HepG2 (cell line): ENCODE measurements around the gene PMS1.

Experiments
- ETV5 ChIP-seq: IDR thresholded peaks from 2 replicates; pipeline ENCODE4 v1.6.1; 2018; ENCODE audit warnings: missing biosample characterization, missing genetic modification reagents, inconsistent platforms, borderline replicate concordance
- HDAC2 ChIP-seq: sonication (generic); formaldehyde crosslinking; IDR thresholded peaks from 2 replicates; pipeline ENCODE4 v1.4.0; 2020; ENCODE audit warnings: missing genetic modification reagents
- MAZ ChIP-seq, 2 experiments: sonication (generic) in 1 of 2; formaldehyde crosslinking in 1 of 2; IDR thresholded peaks; 2 replicates each; pipeline versions ENCODE4 v1.5.0 to v1.6.1; 2012 to 2020; ENCODE audit warnings: low read depth in 2 of 2, mild to moderate bottlenecking in 2 of 2, borderline replicate concordance in 1 of 2, improper control_type of control experiment in 1 of 2, low read length in 1 of 2, missing genetic modification reagents in 1 of 2, moderate library complexity in 1 of 2
- MXI1 ChIP-seq: IDR thresholded peaks from 3 replicates; pipeline ENCODE4 v1.6.1; 2012; ENCODE audit warnings: low read depth, low read length, inconsistent platforms, borderline replicate concordance
- ZNF138 ChIP-seq: sonication (generic); formaldehyde crosslinking; IDR thresholded peaks from 2 replicates; pipeline ENCODE4 v1.5.0; 2020; ENCODE audit warnings: mild to moderate bottlenecking, low read depth, missing genetic modification reagents
- ZNF660 ChIP-seq: sonication (generic); formaldehyde crosslinking; IDR thresholded peaks from 2 replicates; pipeline ENCODE4 v1.5.1; 2020; ENCODE audit warnings: mild to moderate bottlenecking, low read depth, missing genetic modification reagents, borderline replicate concordance
- TF ChIP-seq, protein P1 (sequence below): IDR thresholded peaks from 2 replicates; pipeline ENCODE4 v1.6.1; 2016; ENCODE audit warnings: control low read depth
- TF ChIP-seq, protein P2 (sequence below): sonication (generic); formaldehyde crosslinking; IDR thresholded peaks from 2 replicates; pipeline ENCODE4 v1.5.0; 2020; ENCODE audit warnings: mild to moderate bottlenecking, missing genetic modification reagents, moderate library complexity
- TF ChIP-seq, protein P3 (sequence below): sonication (generic); formaldehyde crosslinking; IDR thresholded peaks from 2 replicates; pipeline ENCODE4 v1.4.0; 2020; ENCODE audit warnings: missing genetic modification reagents
- TF ChIP-seq, protein P4 (sequence below), 2 experiments: IDR thresholded peaks; 2 replicates each; pipeline ENCODE4 v1.6.1; 2011 to 2012; ENCODE audit warnings: low read length in 2 of 2, borderline replicate concordance in 1 of 2, low read depth in 1 of 2, mild to moderate bottlenecking in 1 of 2, moderate library complexity in 1 of 2
- TF ChIP-seq, protein P5 (sequence below): sonication (generic); formaldehyde crosslinking; IDR thresholded peaks from 2 replicates; pipeline ENCODE4 v1.8.0; 2022; ENCODE audit warnings: missing genetic modification reagents, mild to moderate bottlenecking, inconsistent platforms, borderline replicate concordance
- TF ChIP-seq, protein P6 (sequence below): sonication (generic); formaldehyde crosslinking; IDR thresholded peaks from 2 replicates; pipeline ENCODE4 v1.5.1; 2020; ENCODE audit warnings: missing genetic modification reagents, mild to moderate bottlenecking, borderline replicate concordance

DNA sequence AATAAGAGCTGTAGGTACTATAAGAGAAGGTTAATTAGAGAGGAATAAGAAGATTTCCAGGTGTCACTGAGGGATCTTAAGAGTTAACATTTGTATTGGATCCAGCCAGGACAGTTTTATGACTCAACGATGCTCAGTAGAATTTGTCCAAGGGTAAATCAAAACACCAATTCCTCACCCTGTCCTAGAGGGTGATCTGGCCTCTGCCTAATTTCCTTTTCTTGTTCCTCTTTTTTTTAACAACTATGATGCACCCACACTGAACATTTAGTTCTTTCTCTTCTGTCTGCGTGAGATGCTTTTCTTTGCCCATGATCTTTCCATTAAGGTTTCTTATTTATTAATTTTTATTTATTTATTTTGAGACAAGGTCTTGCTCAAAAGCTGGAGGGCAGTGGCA, 92.0 kb downstream of the PMS1 start:
- no peak for TF ChIP-seq MAZ (IDR thresholded peaks at IDR 0.05; ENCODE audit: borderline replicate concordance, low read depth, low read length)
- no peak for TF ChIP-seq MAZ (CRISPR knock-in tag; IDR thresholded peaks at IDR 0.05; ENCODE audit: low read depth)
- TF ChIP-seq, protein P1, sequence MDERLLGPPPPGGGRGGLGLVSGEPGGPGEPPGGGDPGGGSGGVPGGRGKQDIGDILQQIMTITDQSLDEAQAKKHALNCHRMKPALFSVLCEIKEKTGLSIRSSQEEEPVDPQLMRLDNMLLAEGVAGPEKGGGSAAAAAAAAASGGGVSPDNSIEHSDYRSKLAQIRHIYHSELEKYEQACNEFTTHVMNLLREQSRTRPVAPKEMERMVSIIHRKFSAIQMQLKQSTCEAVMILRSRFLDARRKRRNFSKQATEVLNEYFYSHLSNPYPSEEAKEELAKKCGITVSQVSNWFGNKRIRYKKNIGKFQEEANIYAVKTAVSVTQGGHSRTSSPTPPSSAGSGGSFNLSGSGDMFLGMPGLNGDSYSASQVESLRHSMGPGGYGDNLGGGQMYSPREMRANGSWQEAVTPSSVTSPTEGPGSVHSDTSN (CRISPR knock-in tag), result no peak
- TF ChIP-seq, protein P2, sequence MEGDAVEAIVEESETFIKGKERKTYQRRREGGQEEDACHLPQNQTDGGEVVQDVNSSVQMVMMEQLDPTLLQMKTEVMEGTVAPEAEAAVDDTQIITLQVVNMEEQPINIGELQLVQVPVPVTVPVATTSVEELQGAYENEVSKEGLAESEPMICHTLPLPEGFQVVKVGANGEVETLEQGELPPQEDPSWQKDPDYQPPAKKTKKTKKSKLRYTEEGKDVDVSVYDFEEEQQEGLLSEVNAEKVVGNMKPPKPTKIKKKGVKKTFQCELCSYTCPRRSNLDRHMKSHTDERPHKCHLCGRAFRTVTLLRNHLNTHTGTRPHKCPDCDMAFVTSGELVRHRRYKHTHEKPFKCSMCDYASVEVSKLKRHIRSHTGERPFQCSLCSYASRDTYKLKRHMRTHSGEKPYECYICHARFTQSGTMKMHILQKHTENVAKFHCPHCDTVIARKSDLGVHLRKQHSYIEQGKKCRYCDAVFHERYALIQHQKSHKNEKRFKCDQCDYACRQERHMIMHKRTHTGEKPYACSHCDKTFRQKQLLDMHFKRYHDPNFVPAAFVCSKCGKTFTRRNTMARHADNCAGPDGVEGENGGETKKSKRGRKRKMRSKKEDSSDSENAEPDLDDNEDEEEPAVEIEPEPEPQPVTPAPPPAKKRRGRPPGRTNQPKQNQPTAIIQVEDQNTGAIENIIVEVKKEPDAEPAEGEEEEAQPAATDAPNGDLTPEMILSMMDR (CRISPR knock-in tag), result no peak
- TF ChIP-seq, protein P3, sequence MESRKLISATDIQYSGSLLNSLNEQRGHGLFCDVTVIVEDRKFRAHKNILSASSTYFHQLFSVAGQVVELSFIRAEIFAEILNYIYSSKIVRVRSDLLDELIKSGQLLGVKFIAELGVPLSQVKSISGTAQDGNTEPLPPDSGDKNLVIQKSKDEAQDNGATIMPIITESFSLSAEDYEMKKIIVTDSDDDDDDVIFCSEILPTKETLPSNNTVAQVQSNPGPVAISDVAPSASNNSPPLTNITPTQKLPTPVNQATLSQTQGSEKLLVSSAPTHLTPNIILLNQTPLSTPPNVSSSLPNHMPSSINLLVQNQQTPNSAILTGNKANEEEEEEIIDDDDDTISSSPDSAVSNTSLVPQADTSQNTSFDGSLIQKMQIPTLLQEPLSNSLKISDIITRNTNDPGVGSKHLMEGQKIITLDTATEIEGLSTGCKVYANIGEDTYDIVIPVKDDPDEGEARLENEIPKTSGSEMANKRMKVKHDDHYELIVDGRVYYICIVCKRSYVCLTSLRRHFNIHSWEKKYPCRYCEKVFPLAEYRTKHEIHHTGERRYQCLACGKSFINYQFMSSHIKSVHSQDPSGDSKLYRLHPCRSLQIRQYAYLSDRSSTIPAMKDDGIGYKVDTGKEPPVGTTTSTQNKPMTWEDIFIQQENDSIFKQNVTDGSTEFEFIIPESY (CRISPR knock-in tag), result no peak
- TF ChIP-seq, protein P4, sequence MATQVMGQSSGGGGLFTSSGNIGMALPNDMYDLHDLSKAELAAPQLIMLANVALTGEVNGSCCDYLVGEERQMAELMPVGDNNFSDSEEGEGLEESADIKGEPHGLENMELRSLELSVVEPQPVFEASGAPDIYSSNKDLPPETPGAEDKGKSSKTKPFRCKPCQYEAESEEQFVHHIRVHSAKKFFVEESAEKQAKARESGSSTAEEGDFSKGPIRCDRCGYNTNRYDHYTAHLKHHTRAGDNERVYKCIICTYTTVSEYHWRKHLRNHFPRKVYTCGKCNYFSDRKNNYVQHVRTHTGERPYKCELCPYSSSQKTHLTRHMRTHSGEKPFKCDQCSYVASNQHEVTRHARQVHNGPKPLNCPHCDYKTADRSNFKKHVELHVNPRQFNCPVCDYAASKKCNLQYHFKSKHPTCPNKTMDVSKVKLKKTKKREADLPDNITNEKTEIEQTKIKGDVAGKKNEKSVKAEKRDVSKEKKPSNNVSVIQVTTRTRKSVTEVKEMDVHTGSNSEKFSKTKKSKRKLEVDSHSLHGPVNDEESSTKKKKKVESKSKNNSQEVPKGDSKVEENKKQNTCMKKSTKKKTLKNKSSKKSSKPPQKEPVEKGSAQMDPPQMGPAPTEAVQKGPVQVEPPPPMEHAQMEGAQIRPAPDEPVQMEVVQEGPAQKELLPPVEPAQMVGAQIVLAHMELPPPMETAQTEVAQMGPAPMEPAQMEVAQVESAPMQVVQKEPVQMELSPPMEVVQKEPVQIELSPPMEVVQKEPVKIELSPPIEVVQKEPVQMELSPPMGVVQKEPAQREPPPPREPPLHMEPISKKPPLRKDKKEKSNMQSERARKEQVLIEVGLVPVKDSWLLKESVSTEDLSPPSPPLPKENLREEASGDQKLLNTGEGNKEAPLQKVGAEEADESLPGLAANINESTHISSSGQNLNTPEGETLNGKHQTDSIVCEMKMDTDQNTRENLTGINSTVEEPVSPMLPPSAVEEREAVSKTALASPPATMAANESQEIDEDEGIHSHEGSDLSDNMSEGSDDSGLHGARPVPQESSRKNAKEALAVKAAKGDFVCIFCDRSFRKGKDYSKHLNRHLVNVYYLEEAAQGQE (IDR thresholded peaks at IDR 0.05; ENCODE audit: borderline replicate concordance in 1 of 2, low read depth in 1 of 2, low read length in 2 of 2), result no peak
- TF ChIP-seq, protein P5, sequence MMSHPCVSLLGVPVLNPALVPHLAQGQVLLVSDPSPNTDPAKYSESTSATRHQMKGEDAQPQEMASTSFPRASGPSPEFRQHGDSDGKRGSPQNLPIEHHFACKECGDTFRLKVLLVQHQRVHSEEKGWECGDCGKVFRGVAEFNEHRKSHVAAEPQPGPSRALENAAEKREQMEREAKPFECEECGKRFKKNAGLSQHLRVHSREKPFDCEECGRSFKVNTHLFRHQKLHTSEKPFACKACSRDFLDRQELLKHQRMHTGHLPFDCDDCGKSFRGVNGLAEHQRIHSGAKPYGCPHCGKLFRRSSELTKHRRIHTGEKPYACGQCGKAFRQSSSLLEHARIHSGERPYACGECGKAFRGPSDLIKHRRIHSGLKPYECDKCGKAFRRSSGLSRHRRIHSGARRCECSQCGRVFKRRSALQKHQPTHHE (CRISPR knock-in tag), result no peak
- TF ChIP-seq ETV5 (CRISPR knock-in tag), result no peak
- no peak for TF ChIP-seq ZNF660 (CRISPR knock-in tag)
- no peak for TF ChIP-seq MXI1
- TF ChIP-seq HDAC2 (CRISPR knock-in tag), result no peak
- TF ChIP-seq, protein P6, sequence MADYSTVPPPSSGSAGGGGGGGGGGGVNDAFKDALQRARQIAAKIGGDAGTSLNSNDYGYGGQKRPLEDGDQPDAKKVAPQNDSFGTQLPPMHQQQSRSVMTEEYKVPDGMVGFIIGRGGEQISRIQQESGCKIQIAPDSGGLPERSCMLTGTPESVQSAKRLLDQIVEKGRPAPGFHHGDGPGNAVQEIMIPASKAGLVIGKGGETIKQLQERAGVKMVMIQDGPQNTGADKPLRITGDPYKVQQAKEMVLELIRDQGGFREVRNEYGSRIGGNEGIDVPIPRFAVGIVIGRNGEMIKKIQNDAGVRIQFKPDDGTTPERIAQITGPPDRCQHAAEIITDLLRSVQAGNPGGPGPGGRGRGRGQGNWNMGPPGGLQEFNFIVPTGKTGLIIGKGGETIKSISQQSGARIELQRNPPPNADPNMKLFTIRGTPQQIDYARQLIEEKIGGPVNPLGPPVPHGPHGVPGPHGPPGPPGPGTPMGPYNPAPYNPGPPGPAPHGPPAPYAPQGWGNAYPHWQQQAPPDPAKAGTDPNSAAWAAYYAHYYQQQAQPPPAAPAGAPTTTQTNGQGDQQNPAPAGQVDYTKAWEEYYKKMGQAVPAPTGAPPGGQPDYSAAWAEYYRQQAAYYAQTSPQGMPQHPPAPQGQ, result no peak
- TF ChIP-seq ZNF138, result no peak
